NCI-H446 (cell line): ENCODE data around the gene DCBLD2.

ENCODE experiments used
- DNase-seq, 2 experiments: peaks; one replicate each; lab custom pipeline; 2025; lab: John Stamatoyannopoulos, UW

The DCBLD2 gene

DNA sequence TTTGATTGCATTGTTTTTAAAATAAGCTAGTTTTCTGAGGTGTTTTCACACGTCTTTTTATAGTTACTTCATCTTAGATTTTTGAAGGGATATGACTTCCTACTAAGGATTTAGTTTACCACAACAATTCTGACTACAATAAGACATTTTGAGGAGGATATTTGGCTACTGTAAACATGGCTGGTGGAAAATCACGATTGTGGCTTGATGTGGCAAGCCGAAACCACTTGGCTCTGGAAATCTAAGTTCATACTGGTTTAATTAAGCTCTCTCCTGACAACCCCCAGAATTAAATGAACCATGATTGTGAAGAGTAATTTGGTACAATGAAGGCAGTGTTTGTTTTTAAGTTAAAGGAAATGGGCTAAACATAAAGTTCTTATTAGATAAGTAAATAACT lies 107.5 kb downstream of the DCBLD2 start:
- no peak for DNase-seq

DNA sequence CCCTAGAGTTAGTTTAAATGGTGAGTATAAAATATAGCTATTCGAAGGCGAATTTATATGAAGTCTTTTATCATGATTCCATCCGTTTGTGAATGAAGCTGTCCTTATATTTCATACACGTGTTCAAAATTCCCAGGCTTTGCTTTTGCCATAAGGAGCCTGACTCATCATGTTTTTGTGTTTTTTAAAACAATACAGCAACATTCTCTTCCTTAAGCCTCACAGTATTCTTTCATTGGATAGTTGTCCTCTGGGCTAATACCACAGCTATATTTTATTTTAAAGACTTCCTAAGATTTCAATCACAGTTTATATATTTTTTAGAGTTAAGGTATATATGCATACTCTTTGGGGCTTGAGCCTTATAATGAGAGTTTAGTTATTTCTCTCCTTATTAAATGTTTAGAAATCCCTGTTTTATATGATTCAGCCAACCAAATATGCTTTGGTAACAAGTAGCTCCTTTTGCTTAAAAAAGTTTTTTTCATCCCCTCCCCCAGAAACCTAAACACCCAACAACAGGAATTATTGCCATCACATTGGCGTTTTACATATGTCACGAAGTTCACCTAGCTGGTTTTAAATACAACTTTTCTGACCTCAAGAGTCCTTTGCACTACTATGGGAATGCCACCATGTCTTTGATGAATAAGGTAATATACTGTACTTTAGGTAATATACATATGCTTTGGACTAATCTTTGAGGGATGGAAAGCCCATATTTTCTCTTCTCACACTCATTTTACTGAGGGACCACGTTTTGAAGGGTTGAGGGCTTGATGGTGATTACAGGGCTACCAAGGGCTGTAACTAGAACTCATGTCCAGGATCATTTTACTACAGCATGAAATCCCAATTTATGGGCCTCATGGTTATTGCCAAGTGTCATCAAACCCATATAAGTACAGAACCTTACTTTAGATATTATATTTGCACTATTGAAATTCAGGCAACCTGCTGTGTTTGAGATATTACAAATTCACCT lies 109.9 kb downstream of the DCBLD2 start:
- no peak for DNase-seq

DNA sequence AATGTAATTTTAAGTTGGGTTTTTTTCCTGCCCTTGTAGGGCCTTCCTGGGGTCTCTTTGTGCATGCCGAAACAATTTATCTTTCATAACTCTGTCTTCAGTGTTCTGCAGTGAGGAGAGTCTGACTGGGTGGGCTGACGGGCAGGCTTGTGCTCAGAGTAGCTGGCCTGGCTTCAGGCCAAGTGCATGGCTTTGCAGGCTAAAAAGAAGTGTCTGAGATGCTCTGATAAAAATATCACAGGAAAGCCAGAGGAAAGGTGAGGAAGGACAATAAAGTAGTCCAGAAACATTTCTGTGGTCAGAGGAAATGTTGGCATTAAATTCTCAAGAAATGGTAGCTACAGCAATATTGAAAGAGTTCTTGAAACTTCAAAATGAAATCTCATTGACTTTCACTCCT lies 112.8 kb downstream of the DCBLD2 start:
- no peak for DNase-seq

DNA sequence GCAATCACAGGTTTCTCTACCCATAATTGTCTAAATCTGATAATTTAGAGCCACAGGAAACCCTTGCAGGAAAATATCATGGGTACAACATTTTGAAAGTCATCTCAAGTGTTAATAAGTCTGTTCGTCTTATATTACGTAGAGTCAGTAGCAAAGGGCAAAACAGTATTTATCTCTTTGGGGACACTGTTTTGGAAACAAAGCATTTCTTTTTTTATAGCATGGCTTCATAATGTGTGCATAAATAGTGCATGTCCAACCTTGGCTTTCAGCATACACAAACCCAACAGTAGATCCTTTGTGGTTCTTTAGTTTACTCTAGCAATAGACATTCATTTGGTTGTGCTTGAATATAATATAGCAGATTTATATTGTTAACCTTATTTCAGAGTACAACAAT lies 114.3 kb downstream of the DCBLD2 start:
- DNase-seq: no peak

DNA sequence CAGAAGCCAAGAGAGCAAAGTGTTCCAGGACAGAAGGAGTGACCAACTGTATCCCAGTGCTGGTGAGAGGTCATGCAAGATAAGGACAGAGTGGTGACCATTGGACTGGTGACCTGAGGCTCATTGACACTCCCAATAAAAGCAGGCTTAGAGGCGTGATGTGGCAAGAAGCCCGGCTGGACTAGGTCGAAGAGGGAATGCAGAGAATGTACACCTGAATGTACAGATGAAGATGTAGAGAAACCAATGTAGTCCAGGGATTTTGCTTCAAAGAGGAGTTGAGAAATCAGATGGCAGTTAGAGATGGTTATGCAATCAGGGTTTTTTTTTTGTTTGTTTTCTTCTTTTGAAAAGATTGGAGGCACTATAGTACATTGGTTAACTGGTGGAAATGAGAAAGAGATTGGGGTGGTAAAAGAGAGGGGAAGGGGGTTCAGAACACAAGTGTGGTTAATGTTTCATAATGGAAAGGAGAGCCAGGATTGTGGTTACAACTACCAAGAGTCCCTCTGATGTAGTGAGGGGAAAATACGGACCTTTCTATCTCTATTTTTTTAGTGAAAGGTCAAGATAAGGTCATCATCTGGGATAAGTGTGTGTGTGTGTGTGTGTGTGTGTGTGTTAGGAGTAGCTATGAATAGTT lies 115.0 kb downstream of the DCBLD2 start:
- no peak for DNase-seq

DNA sequence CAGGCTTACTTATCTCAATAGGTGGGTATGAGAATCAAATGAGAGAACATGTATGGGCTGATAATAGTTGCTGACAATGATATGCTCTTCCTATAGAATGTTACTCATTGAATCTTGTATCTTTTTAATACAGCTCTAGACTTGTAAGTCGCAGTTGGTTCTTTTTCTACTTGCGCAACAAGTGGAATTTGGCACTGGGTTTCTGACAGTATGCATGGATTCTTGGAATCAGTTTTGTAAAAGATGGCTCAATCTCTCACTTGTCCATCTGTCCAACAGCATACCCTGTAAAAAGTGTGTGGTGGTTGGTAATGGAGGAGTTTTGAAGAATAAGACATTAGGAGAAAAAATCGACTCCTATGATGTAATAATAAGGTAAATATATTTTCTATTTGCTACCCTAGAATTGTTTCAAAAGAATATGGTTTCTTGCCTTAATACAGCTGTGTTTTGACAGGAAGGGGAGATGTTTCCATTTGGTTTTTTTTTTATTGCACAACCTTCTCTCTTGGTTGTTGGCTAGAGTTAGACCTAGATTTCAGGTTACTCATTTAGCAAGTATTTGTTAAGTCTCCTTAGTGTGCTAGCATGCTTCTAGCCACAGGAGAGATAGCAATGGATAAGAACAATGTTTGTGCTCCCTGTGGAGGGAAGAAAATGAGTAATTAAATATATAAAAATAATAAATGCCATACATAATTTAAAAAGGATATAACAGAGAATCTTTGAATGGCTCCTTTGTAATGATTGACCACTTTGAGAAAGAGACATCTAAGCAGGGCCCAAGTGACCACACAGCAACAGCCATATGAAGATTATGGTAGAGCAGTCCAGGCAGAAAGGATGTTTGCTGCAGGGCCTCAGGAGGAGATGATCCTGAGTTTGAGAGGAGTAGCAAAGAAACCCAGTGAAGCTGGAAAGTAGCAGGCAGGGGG lies 116.6 kb downstream of the DCBLD2 start:
- no peak for DNase-seq

DNA sequence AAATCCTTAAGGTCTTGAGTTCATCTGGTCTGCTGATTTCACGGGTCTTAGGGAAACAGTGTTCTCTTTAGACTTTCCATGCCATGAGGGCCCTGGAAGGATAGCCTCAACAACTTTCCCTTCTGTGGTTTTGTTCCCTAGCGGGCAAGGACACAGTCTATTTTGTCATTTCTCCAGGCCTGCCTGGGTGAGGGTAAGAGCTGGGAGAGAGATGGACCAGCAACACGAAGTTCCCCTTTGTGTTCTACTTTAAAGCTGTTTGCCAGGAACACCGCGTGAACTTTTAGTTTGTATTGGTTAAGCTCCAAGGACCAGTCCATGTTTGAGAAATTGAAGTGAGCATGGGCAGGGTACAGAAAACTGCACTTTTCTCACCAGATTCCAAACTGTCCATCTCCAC lies 117.5 kb downstream of the DCBLD2 start:
- DNase-seq: no peak

DNA sequence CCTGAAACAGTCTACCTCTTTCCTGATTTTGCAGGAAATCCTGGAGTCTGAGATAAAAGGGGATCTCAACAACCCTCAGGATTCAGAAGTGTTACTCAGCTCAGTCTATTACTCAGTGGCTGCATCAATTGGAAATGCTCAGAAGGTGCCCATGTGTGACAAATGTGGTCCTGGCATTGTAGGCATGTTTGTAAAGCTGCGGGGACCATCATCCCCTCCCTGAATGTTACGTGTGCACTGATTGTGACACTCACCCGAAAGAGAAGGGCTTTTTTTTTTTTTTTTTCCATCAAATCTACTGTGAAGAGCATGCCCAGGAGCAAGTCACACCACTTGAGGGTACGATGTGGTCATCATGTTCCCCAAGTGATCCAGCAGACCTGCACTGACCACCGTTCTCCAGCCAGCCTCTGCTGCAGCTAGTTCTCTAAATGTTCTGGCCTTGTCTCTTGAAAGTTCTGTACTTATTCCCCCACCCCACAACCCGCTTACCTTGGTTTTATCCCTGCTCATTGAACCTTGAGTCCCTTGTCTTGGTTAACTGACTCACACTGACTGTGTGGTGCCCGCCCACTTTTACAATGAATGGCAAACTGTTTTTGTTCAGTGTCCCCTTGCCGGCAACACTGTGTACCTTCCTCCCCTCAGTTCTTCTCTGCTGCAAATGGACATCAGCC lies 118.5 kb downstream of the DCBLD2 start:
- no peak for DNase-seq

DNA sequence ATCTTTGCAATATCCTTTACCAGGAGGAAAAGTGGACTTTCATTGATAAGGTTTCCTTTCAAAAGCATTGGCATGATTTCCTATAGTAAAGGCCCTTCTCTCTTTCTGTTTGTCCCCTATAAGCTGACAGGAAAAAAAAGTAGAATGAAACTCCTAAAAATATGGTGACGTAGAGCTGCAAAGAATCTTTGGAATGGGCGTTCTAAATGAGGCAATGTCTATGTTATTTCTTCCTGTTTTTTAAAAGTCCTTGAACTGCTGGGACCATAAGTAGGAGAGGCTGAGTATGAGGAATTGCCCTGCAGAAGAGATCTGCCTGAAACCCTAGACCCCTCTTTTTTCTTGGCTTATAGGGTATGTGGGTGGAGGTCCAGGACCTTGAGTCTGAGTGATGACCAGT lies 121.2 kb downstream of the DCBLD2 start:
- no peak for DNase-seq

DNA sequence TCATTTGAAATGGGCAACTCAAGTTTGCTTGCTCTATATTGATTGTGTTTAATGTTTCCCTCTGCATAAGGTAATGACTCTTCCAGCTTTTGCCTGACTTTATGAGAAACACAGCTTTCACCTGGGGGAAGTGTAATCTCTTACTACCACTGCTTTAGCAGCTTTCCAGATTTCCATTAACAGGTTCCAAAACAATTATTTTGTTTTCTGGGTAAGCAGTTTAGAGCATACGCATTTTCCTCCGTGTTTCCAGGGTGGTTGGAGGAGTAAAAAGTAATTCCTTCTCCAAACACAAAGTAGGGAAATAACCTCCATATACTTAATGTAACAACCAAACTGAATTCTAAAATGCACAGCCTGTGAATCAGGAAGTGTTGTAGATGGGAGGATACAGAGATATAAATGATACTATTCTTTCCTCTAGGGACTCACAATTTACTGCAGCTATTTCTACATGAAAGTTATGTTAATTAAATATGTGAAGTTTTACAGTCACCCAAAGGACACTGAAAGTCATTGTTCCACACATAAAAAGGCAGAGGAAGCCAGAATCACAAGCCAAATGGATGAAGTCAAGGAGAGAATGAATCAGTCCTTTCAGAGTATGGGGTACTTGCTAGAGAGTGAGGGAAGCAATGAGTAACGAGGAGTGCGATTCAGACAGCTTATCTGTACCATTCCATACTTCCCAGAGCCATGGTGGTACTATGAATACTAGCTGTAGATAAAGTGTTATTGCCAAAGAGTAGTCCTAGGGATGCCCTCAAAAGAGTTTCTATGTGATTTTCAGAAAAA lies 121.8 kb downstream of the DCBLD2 start:
- DNase-seq: no peak

DNA sequence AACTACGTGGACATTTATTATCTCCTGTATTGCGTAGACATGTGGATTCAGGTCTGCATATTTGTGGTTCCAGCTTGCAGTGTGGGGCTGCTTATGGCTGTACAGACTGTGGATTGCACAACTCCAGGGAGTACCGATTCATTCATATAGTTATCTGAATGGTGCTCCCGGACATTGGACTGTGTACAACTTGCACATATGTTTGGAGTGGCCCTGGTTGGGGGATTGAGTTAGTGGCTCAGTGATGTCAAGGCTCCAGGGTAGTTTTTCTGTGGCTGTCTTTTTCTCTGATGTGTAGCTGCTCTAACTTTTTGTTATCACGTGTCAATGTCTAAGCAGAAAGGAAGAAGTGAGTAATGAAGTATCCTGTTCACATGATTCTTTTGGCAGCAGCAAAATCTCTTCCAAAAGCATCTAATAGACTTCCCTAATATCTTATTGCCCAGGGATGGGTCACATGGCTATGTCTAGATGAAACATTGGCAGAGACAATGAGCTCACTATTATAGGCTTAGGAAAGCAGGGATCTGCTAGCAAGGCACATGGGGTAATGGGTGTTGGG lies 122.6 kb downstream of the DCBLD2 start:
- DNase-seq: no peak

DNA sequence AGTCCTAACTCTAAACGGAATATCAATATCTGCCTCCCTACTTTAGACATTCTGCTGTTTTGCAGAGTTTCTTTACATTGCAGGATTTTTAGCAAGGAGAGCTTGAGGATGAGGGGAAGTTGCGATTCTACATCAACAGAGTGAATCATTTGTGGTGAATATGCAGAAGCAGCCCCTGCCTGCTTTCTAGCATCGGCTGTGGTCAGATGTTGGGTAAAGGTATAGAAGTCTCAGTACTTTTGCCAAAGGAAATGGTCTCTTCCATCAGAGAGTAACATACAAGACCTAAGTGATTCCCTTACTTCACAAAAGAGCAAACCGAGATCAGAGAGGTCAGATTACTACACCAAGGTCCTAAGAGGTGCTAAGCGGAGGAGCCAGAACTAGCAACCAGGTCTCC lies 123.1 kb downstream of the DCBLD2 start:
- no peak for DNase-seq

DNA sequence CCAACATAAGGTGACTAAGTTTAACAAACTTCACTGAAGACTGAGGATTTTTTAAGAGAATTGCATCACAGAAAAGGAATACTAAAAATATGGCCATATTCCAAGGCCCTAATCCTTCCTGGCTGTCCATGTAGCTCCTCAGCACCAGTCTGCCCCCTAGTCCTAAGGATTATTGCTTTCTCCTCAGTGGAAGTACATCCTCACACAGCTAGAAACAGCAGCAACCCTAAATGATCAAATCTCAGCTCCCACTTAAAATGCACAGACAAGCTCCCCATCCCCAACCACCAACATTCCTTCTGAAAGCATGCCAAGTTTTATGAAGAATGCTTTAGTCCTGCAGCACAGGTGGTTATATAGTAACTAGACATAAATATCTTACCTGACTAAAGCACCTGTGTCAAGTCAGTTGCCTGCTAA lies 123.7 kb downstream of the DCBLD2 start:
- DNase-seq: no peak

DNA sequence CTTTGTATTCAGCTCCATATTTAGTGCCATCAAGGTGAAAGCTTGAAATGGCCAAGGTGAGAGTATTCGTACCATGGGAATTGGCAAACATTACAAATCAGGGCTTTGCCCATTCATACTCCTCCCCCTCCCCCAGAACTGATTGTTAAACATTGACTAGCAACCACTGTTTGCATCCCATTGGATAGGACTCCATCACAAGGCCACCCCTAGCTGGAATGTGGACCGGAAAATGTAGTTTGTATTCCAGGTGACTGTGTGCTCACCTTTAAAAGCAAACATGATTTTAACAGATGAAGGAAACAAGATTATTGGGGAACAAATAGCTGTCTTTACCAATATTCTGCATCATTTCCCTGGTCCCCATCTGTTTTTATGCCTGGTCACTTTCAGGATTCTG lies 124.2 kb downstream of the DCBLD2 start:
- no peak for DNase-seq

DNA sequence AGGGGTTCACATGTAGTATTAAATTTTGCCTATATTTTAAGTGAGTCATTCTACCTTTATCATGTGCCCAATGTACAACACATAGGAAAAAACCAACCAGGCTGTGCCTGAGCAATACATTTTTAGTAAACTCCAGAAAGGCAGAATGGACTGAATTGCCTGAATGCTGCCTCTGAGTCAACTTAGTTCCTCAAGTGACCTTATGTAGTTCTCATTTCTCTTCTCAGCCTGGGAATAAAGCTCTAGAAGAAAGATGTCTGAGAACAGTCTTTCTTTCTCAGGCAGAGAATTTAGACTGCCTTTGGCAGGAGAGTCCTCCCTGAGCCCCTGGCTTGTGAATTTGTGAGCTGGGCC lies 125.4 kb downstream of the DCBLD2 start:
- no peak for DNase-seq

DNA sequence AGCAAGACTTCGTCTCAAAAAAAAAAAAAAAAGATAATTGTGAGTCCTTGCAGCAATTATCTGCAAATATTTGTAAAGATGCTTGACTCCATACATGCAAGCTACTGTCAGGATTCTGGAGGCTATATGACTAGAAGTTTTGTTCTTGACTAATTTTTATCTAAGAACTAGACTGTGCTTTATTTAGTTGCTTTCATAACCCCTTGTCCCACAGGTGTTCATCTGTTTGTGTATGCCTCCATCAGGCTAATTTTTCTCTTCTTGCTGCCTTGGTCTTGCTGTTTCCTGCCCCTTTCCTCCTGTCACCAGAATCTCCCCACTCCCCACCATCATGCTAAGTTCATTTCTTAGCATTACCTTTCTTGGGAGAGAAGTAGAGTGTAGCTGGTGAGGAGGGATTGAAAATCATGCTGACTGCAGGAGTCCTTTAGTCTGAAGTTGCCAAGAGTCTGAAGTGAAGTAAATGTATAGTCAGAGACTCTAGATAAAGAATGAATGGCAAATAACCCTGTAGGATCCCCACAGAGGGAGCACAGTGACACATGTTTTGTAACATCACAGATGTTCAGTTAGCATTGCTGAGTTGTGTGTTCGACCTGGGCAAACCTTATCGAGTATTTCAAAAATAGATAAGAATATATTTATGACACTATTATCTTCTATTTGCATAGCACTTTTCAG lies 125.9 kb downstream of the DCBLD2 start:
- no peak for DNase-seq

DNA sequence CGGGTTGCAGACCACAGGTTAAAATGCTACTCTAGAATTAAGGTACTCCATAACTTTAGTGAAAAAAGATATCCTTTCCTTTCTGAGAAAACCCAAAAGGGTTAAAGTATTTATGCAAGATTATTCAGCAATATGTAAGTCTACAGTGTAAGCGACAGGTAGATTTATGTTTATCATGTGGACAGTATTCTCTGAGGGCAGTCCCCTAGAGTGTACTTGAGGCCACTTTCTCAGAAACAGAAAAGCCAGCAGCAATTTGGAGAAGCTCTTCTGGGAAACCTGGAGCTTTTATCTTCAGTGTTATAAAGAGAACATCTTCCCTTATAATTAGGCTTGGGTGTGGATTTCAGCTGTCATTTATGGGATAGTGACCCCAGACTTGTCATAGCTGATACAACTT lies 129.5 kb downstream of the DCBLD2 start:
- no peak for DNase-seq

DNA sequence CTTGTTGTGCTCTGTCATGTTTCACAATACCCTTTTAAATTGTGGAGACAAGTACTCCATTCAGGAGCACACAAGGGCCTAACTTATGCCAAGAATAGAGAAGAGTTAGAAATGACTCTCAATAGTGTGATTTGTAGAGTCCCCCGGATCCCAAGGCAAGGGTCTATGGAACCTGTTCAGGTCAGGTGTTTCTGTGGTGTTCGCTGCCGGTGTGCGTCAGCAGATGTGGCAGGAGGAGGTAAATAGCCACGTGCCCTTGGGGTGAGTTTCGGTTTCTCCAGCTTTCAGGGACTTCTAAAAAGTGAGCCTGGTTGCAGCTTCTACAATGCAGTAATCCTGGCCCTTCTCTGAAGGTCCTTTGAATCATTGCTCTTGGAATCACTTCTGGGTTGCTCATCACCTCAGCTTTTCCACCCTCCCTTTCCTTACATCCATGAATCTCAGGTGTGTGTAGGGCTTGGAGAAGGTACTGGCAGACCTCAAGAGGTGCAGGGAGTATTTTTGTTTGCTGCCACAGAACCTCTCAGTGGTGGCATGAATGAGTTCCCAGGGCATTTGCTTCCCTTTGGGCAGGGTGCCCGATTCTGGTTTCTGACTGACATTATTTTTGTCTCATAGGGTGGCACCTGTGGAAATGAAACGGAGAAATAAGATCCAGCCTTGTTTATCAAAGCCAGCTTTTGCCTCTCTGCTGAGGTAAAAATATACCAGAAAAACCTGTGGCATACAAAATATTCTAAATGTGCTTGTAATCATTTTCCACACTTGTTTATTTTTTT lies 131.0 kb downstream of the DCBLD2 start:
- DNase-seq: no peak

DNA sequence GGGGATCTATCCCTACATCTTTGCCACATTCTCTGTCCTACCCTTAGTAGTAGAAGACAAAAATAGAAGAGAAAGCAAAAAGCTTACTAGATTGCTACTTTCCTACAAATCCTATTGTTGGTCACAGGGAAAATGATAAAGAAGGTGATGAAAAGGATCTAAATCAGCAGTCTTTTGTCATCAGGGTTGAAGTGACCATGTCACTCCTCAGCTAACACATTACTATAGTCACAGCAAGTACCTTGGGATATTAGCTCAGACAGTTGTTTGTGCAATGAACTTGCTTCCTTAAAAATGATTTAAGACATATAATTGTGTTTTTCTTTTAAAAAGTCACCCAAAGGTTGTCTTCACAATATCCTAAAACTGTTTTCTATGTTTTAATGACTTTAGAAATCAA lies 132.0 kb downstream of the DCBLD2 start:
- no peak for DNase-seq
